ENCODE measurements around the gene ZNF320.
"Not testable (repeated sequence)": the region's sequence is repeated elsewhere in the genome, so short reads cannot be mapped to it uniquely, and the experiment has no call there.

ZNF320 gene

GRCh38 chr19:52897138-52897935 lies at the start of gene ZNF320:
TSS of gene ZNF320 (minus strand) at chr19:52897635. CDS start at chr19:52890255, 7,380 bp downstream.
- DNase-seq: peak; percentile 90 to 91

- DNase-seq: no peak
Measured at GRCh38 chr19:52946322-52947310, 49.2 kb upstream of the ZNF320 start.

GRCh38 chr19:52945652-52946321 lies 48.4 kb upstream of the ZNF320 start:
- no peak for DNase-seq

GRCh38 chr19:52944703-52945493 lies 47.5 kb upstream of the ZNF320 start:
- not testable (repeated sequence) for DNase-seq

- no peak for DNase-seq
Measured at GRCh38 chr19:52943884-52944643, 46.6 kb upstream of the ZNF320 start.

GRCh38 chr19:52943134-52943883 lies 45.9 kb upstream of the ZNF320 start:
- DNase-seq: no peak

- peak; percentile 93 to 94 for DNase-seq
Measured at GRCh38 chr19:52942386-52943133, 45.1 kb upstream of the ZNF320 start.

GRCh38 chr19:52941941-52942385 lies 44.5 kb upstream of the ZNF320 start:
- DNase-seq: peak; percentile 13 to 25

- not testable (repeated sequence) for DNase-seq
Measured at GRCh38 chr19:52941523-52941922, 44.1 kb upstream of the ZNF320 start.

- not testable (repeated sequence) for DNase-seq
Measured at GRCh38 chr19:52940905-52941304, 43.5 kb upstream of the ZNF320 start.

- no peak for DNase-seq
Measured at GRCh38 chr19:52938761-52939160, 41.3 kb upstream of the ZNF320 start.

- DNase-seq: no peak
Measured at GRCh38 chr19:52936954-52937325, 39.5 kb upstream of the ZNF320 start.

GRCh38 chr19:52936151-52936953 lies 38.9 kb upstream of the ZNF320 start:
- DNase-seq: no peak

GRCh38 chr19:52935434-52935833 lies 38.0 kb upstream of the ZNF320 start:
- no peak for DNase-seq

- DNase-seq: not testable (repeated sequence)
Measured at GRCh38 chr19:52924641-52925040, 27.2 kb upstream of the ZNF320 start.

GRCh38 chr19:52923778-52924593 lies 26.6 kb upstream of the ZNF320 start:
- no peak for DNase-seq

- DNase-seq: peak; percentile 80 to 81
Measured at GRCh38 chr19:52922841-52923777, 25.7 kb upstream of the ZNF320 start, which contains the start of gene ZNF888. TSS of gene ZNF888 (minus strand) at chr19:52923428. CDS start at chr19:52917873, 5,555 bp downstream.
